Ishikawa (cell line): ENCODE results near the gene TENM3.
A peak's percentile ranks its signal among the peaks of the same experiment; 100 is the strongest.

Source experiments
- CEBPB ChIP-seq: IDR thresholded peaks from 2 replicates; pipeline ENCODE4 v1.6.1; 2012
- CREB1 ChIP-seq: IDR thresholded peaks from 2 replicates; pipeline ENCODE4 v1.6.1; 2012; ENCODE audit warnings: low read depth
- EGR1 ChIP-seq: IDR thresholded peaks from 2 replicates; pipeline ENCODE4 v1.6.1; 2012
- EP300 ChIP-seq: IDR thresholded peaks from 2 replicates; pipeline ENCODE4 v1.6.1; 2012; ENCODE audit warnings: borderline replicate concordance
- FOXM1 ChIP-seq: IDR thresholded peaks from 2 replicates; pipeline ENCODE4 v1.6.1; 2012; ENCODE audit warnings: low read depth, borderline replicate concordance
- MAX ChIP-seq: IDR thresholded peaks from 2 replicates; pipeline ENCODE4 v1.6.1; 2012
- NFIC ChIP-seq: IDR thresholded peaks from 2 replicates; pipeline ENCODE4 v1.6.1; 2012
- RAD21 ChIP-seq: IDR thresholded peaks from 2 replicates; pipeline ENCODE4 v1.6.1; 2012; ENCODE audit warnings: low read depth
- TAF1 ChIP-seq: IDR thresholded peaks from 2 replicates; pipeline ENCODE4 v1.6.1; 2012; ENCODE audit warnings: low read depth, mild to moderate bottlenecking
- TCF12 ChIP-seq: IDR thresholded peaks from 2 replicates; pipeline ENCODE4 v1.6.1; 2012; ENCODE audit warnings: low read depth
- TEAD4 ChIP-seq: IDR thresholded peaks from 2 replicates; pipeline ENCODE4 v1.6.1; 2012
- USF1 ChIP-seq: IDR thresholded peaks from 2 replicates; pipeline ENCODE4 v1.6.1; 2012
- YY1 ChIP-seq: IDR thresholded peaks from 2 replicates; pipeline ENCODE4 v1.6.1; 2012; ENCODE audit warnings: low read depth
- ZBTB7A ChIP-seq: IDR thresholded peaks from 2 replicates; pipeline ENCODE4 v1.6.1; 2012; ENCODE audit warnings: low read depth
- TF ChIP-seq, protein P1 (sequence below): IDR thresholded peaks from 2 replicates; pipeline ENCODE4 v1.6.1; 2012; ENCODE audit warnings: low read depth, mild to moderate bottlenecking

Gene TENM3

DNA sequence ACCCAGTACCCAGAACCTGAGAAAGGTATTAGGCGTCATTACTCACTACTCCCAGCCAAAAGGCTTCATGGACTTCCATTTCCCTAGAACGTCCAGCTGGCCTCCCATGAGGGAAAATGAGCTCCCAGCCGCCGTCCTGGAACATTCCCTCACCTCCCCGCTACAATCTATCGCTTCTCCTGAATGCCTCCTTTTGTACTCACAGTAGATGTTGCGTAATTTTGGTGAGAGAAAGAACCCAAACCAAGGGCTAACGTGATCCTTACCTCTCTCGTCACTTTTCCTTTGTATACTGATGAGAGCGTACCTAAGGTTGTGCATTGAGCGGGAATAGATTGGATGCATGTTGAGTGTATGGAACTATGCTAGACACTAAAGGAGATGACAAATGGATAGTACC is 161.9 kb downstream of the TENM3 start:
- TF ChIP-seq CEBPB, result peak; percentile 33; the same call in 1 of the 2 replicates
- no peak for TF ChIP-seq NFIC

DNA sequence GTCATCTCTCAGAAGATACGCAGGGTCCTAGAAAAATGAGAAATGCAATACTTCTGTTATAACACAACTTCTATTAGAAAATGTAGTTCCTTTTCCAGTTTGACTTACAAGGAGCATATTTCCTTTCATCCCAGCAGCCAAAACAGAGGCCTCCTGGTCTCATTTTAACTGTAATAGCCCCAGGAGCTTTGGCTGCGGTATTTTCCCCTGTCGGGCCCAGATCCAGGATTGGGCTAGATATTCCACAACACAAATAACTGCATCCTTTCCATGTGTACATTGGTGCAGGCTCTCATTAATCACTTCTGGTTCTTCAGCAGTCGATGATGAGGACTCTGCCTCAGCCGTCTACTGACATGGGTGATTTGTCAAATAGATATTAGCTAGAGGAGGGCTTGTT is 166.1 kb downstream of the TENM3 start:
- TF ChIP-seq TAF1, result no peak

GRCh38 chr4:182411391-182411790 is 168.2 kb downstream of the TENM3 start:
- TF ChIP-seq RAD21 (no peak), CREB1 (no peak), USF1 (no peak), TEAD4 (no peak), EGR1 (no peak), YY1 (no peak), FOXM1 (no peak), CEBPB (no peak), TCF12 (no peak), EP300 (no peak), ZBTB7A (no peak), MAX (no peak)
- TF ChIP-seq, protein P1, sequence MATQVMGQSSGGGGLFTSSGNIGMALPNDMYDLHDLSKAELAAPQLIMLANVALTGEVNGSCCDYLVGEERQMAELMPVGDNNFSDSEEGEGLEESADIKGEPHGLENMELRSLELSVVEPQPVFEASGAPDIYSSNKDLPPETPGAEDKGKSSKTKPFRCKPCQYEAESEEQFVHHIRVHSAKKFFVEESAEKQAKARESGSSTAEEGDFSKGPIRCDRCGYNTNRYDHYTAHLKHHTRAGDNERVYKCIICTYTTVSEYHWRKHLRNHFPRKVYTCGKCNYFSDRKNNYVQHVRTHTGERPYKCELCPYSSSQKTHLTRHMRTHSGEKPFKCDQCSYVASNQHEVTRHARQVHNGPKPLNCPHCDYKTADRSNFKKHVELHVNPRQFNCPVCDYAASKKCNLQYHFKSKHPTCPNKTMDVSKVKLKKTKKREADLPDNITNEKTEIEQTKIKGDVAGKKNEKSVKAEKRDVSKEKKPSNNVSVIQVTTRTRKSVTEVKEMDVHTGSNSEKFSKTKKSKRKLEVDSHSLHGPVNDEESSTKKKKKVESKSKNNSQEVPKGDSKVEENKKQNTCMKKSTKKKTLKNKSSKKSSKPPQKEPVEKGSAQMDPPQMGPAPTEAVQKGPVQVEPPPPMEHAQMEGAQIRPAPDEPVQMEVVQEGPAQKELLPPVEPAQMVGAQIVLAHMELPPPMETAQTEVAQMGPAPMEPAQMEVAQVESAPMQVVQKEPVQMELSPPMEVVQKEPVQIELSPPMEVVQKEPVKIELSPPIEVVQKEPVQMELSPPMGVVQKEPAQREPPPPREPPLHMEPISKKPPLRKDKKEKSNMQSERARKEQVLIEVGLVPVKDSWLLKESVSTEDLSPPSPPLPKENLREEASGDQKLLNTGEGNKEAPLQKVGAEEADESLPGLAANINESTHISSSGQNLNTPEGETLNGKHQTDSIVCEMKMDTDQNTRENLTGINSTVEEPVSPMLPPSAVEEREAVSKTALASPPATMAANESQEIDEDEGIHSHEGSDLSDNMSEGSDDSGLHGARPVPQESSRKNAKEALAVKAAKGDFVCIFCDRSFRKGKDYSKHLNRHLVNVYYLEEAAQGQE, result no peak

DNA sequence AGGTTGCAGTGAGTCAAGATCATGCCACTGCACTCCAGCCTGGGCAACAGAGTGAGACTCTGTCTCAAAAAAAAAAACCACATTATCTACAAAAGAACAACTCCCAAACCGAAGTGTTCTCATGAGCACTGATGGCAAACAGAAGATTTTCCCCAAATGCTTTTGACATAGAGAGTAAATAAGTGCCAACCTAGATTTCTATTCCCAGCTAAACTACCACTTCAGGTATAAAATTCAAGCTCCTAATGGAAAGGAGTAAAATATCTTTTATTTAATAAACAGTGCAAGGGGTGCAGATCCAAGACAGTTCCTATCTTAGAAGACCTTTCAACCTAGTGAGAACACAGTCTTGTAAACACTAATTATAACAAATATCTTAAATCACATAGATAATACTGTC is 170.3 kb downstream of the TENM3 start:
- TF ChIP-seq ZBTB7A (no peak), MAX (no peak), TCF12 (no peak), YY1 (no peak), EGR1 (no peak), RAD21 (no peak), TEAD4 (no peak), CEBPB (no peak), NFIC (no peak), EP300 (no peak), USF1 (no peak), CREB1 (no peak), FOXM1 (no peak), TAF1 (no peak)
- TF ChIP-seq, protein P1, result no peak

DNA sequence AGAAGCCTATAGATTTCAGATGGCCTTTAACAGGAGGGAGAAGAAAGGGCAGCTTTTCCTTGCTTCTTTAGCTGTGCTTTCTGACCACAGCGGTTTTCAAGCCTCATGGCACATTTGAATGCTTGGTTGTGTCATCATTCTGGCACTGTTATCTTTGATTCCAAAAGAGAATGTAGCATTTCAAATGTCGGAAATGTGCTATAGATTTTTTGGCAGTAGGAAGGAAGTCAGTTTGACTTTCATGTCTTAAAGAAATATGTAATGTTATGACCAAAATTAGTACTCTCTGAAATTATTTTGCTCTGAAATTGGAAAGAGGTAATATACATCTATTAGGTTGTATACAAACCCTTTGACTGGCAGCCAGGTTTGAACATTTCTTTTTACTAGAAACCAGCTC is 171.9 kb downstream of the TENM3 start:
- TF ChIP-seq EP300 (no peak), CEBPB (no peak), RAD21 (no peak), NFIC (no peak), USF1 (no peak), TAF1 (no peak), TCF12 (no peak), ZBTB7A (no peak), TEAD4 (no peak)

DNA sequence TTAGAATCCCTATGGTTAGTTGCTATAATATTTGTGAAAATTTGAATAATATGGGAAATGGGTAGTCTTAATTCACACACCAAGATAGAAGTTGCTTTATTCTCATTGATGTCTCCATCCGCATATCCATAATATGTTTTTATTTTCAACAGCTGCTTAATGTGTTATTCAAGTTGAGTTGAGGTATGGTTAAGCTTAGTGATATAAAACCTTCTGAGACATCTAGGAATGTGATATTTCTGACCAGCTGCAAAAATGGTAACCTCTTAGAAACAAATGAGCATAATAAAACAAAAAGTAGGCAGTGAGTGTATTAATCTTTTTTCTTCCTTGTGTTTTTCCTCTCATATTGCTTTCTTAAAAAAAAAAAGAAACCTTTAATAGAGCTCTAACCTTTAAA is 172.9 kb downstream of the TENM3 start:
- TF ChIP-seq NFIC, result no peak
- TF ChIP-seq MAX, result no peak
- no peak for TF ChIP-seq RAD21
- no peak for TF ChIP-seq EGR1
- no peak for TF ChIP-seq YY1
- TF ChIP-seq TCF12, result no peak
- TF ChIP-seq FOXM1, result no peak
- no peak for TF ChIP-seq TEAD4
- TF ChIP-seq, protein P1, result no peak
- no peak for TF ChIP-seq ZBTB7A
